NOMO-1 treated with dmso at 0.1 percent for 144 hours (cell line): ENCODE data around the gene TSC2.
A peak's percentile ranks its signal among the peaks of the same experiment; 100 is the strongest.

Experiments
- DNase-seq: peaks from one replicate; lab custom pipeline; 2025; ENCODE audit not compliant: unreplicated experiment; lab: John Stamatoyannopoulos, UW

TSC2 gene

DNA sequence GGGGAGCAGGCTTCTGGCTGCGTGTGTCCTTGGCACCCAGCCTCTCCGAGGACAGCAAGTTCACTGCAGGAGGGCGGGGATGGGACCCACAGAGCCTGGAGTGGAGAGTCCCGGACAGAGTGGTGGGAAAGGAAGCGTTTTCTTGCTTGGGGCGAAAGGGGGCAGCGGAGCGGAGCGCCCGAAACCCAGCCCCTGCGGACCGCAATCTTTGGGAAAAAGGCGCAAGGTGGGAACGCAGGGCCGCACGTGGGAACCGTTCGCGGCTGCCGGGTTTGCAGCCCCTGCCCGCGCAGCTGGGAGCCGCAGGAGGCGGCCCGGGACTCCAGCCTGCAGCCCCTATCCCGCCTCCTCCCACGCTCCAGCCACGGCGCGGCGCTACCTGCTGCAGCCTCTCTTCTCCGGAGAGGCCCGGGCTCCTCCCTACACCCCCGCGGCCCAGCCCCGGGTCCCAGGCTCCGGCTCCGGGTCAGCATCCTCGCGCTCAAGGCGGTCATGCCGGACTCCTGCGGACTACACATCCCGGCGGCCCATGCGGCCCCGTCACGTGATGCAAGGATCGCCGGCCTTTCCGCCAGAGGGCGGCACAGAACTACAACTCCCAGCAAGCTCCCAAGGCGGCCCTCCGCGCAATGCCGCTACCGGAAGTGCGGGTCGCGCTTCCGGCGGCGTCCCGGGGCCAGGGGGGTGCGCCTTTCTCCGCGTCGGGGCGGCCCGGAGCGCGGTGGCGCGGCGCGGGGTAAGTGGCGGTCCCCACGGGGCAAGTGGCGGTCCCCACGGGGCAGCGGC is at the start of gene TSC2, which contains the start of gene NTHL1:
TSS of gene TSC2 (plus strand) at position 656 of the 786 bp plus-strand sequence. CDS start 631 bp downstream, outside the sequence.
TSS of gene NTHL1 (minus strand) at position 505 of the 786 bp plus-strand sequence. CDS start at position 494, 11 bp downstream.
- peak; percentile 95 for DNase-seq

DNA sequence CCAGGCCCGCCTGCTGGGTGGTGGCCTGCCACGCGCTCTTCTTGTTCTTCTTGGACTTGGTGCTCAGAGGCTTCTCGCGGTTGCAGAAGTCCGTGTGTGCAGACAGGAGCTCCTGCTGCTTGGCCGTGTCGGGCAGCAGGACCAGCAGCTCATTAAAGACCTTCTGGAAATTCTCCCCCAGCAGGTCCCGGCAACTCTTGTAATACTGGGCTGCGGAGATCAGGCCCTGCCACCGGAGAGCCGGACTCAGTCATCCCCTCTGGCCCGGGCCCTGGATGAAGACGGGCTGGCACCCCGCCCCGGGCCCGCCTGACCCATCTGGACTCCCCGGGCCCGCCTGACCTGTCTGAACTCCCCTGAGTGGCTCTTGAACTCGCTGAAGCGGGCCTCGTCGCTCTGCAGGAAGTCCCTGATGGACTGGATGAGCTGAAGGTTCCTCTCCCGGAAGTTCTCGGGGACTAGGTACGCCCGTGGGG is 49.4 kb upstream of the TSC2 start:
- DNase-seq = no peak

GRCh38 chr16:1998852-1999801 is 48.7 kb upstream of the TSC2 start:
- no peak for DNase-seq

DNA sequence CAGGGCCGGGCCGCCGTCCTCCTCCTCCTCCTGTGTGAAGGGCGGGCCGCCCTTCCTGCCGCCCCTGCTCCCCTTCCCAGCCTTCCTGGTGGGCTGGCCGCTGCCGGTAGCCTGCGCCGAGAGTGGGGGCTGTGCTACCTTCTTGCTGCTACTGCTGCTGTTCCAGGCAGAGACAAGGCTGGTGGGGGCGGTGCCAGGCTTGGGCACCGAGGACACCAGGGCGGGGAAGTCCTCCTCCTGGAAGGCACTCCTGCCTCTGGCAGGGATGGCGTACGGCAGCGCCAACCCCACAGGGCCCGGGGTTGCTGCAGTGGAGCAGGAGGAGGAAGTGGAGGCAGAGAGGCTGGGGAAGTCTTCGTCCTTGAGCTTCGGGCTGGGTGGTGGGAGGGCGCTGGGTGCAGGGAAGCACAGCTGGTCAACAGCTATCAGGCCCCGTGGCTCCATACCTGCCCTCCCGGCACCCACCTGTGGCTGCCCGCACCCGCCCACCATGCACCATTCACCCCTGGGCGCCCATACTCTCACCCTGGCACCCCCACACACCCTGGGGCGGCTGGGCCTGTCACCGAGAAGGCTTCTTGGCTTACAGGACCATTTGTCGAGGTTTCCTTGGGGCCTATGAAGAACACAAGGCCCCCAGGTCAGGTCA is 47.8 kb upstream of the TSC2 start:
- no peak for DNase-seq

GRCh38 chr16:2001035-2001434 is 46.8 kb upstream of the TSC2 start:
- no peak for DNase-seq

GRCh38 chr16:2001456-2002355 is 46.1 kb upstream of the TSC2 start:
- DNase-seq = no peak

DNA sequence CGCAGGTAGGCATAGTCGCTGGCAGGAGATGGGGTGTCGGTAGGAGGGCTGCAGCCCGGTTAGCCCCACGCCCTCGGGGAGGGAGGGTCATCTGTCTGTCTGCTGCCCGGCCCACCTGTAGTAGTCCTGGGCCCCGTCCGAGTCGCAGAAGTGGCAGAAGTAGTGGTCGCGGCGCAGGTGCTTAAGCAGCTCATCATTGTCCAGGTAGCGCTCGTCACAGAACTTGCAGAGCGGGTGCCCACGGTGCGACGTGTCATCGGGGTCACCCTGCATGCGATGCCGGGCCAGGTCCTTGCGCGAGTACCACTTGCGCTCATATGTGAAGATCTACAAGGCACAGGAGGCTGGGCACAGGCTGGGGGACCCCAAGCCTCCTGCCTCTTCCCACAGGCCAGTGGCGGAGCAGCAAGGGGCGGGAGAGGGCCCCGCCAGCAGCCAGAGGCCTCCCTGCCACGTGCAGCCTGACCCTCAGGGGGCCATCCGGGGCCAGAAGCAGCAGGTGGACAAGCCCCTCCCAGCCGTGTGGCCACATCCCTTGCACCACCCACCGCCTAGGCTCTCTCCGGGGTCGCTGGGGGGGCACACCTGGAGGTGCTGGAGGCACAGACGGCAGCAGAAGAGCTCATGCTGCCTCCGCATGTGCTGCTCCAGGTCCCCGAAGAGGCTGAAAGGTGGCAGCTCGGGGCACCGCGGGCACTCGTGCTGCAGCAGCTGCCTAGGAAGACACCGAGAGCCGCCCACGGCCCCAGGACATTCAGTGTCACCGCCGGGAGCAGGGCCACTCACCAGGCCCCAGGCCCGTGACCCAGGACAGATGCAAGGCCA is 45.2 kb upstream of the TSC2 start:
- no peak for DNase-seq

DNA sequence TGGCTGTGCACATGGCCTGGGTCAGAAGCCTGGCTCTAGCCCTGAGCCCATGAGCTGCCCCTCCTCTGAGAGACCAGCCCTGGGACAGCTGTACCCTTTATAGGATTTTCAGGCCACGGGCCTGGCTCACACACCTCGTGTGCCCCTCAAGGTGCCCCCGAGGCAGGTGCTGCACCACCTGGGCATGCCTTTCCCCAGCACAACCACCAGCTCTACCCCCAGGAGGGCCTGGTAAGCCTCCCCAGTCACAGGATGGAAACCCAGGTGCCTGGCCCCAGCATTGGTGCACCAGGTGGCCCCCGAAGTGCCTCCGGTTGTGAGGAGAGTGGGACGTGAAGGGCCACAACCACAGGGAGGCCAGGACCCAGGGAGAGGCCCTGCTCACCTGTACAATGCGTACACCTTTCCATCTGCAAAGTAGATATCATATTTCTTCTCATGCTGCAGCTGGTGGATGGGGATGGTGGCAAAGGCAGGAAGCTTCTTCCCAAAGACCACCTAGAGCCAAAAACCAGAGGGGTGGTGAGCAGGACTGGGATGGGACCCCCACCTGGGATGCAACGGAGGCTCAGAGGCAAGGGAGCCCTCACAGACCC is 44.5 kb upstream of the TSC2 start:
- DNase-seq = no peak

- peak; percentile 72 for DNase-seq
These were observed 43.8 kb upstream of the TSC2 start for GRCh38 chr16:2003827-2004641.

DNA sequence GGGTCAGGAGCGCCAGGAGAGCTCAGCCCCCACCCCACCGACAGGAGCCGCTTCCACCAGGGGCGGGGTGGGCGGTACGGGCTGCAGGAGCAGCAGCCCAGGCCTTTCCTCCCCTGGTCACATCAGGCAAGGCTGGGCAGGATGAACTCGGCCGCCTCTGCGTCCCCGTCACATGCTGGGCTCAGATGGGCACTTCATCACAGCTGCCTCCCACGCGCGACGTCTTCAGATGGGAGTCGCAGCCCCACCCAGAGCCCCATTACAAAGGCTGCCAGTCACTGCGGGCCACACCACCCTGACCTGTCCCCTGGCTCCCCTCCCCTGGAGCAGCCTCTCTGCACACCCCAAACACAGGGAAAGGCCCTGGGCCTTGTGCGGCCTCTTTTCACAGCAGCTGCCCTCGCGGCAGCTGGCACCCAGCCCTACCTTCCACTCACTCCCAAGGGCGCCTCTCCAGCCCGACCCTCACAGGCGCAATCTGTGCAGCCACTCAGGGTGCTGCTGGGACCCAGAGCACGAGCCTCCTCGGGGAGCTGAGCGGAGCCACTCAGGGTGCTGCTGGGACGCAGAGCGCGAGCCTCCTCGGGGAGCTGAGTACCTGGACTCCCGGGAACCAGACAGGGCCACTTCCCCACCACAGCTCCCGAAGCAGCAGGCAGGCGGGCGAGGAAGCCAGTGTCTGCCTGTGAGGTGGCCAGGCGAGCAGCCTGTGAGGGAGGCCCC is 42.8 kb upstream of the TSC2 start:
- DNase-seq = no peak

- no peak for DNase-seq
These were observed 42.1 kb upstream of the TSC2 start for GRCh38 chr16:2005646-2006045.

GRCh38 chr16:2006317-2006716 is 41.5 kb upstream of the TSC2 start:
- no peak for DNase-seq

GRCh38 chr16:2007081-2007836 is 40.5 kb upstream of the TSC2 start:
- no peak for DNase-seq

- DNase-seq = no peak
These were observed 39.7 kb upstream of the TSC2 start for GRCh38 chr16:2008009-2008526.

DNA sequence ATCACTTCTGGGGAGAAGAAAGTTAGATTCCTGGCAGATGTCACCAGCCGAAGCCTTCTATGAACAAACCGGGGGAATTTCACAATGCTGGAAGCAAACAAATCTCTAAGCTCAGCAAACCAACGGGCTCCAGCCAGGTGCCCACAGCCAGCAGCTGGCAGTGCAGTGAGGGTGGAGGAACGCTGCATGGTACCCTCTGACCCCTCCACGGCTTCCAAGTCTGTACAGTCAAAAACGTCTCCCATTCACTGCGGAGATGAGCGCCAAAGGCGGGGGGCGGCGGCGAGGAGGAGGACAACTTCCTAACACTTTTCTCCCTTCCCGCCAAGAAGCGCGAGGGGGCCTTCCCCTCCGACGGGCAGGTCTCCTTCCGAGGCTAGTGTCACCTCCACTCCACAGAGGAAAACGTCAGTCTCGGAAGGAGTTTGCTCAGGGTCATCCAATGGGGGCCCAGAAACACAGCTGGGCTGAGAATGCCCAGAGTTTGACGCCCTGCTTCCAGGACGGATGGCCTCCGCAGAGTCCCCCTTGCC is 39.1 kb upstream of the TSC2 start:
- DNase-seq = no peak

GRCh38 chr16:2009164-2009711 is 38.5 kb upstream of the TSC2 start:
- DNase-seq = no peak
